D721Med (cell line): ENCODE results near the gene CENPP.

ENCODE experiments used
- DNase-seq: peaks from one replicate; pipeline ENCODE4 v3.0.0; 2011; ENCODE audit warnings: low spot score; ENCODE audit not compliant: insufficient read length
- FAIRE-seq: peaks from 2 replicates; lab custom pipeline; 2011; peaks lifted over from hg19 to GRCh38; lab: Jason Lieb, UNC
- CTCF ChIP-seq: IDR thresholded peaks from 2 replicates; pipeline ENCODE4 v1.5.1; 2012; ENCODE audit warnings: mild to moderate bottlenecking, control low read depth; ENCODE audit not compliant: insufficient read depth; ENCODE audit errors: missing control alignments

Gene CENPP

GRCh38 chr9:92422611-92423338 lies 97.0 kb downstream of the CENPP start:
- peak; percentile 38 for FAIRE-seq
- DNase-seq: no peak
- TF ChIP-seq CTCF: no peak

GRCh38 chr9:92423612-92424011 lies 97.9 kb downstream of the CENPP start:
- no peak for TF ChIP-seq CTCF
- DNase-seq: no peak
- FAIRE-seq: no peak

- no peak for TF ChIP-seq CTCF
- no peak for FAIRE-seq
- no peak for DNase-seq
Measured at GRCh38 chr9:92424340-92424739, 98.6 kb downstream of the CENPP start, which contains the start of gene OMD. OMD (minus strand) TSS chr9:92424471; CDS start chr9:92417558, 6,913 bp downstream.

- TF ChIP-seq CTCF: no peak
- DNase-seq (no peak), FAIRE-seq (no peak)
Measured at GRCh38 chr9:92425474-92425873, 99.7 kb downstream of the CENPP start.

GRCh38 chr9:92426501-92427145 lies 100.9 kb downstream of the CENPP start:
- no peak for TF ChIP-seq CTCF
- no peak for FAIRE-seq
- DNase-seq: no peak

- TF ChIP-seq CTCF: no peak
- peak; percentile 29 for DNase-seq
- FAIRE-seq: no peak
Measured at GRCh38 chr9:92429836-92430235, 104.1 kb downstream of the CENPP start.

GRCh38 chr9:92432350-92432749 lies 106.6 kb downstream of the CENPP start:
- no peak for TF ChIP-seq CTCF
- FAIRE-seq: no peak
- no peak for DNase-seq
